ENCODE results near the gene PARP11. TPM values are rescaled to one million over a fixed set of nuclear protein-coding genes. Genes with fewer than 3 reads are reported as not detected.

PARP11 gene
- total RNA-seq (2022) (3.7 and 5.2 TPM in 2 replicates), Bru-seq, nascent RNA (percentile 57 among the genes with signal in this experiment), BruChase-seq, experiment 1, labeled RNA remaining after a 6-hour chase (percentile 45 among the genes with signal in this experiment), BruChase-seq, experiment 2, labeled RNA remaining after a 2-hour chase (percentile 44 among the genes with signal in this experiment)
- long read RNA-seq, full-length matches to known transcripts = 5 of 7 reads
- long read RNA-seq, partial matches to known transcripts = 1 of 7 reads
- long read RNA-seq, other reads (novel, unspliced or antisense) = 1 of 7 reads

GRCh38 chr12:3872800-3873636, at the start of gene PARP11:
PARP11 (minus strand) TSS chr12:3873399; CDS start chr12:3873229, 170 bp downstream.
- CTCF ChIA-PET = interaction anchor here (0.7 to 1.2 kb wide), 2 partner anchors 22 to 573 kb away, joined by 3 to 6 read pairs; no protein-coding TSS in a partner anchor

GRCh38 chr12:3922033-3922432, 48.8 kb upstream of the PARP11 start:
- CTCF ChIA-PET = no interaction called here
- no peaks in the 10 kb centered on the region for H3K36me3 Mint-ChIP-seq (ENCODE audit: insufficient read depth, unreplicated experiment)
- H3K4me3 Mint-ChIP-seq (ENCODE audit: low read depth, unreplicated experiment) = no peak overlapping the region
- intact Hi-C loops (cut with micrococcal nuclease; ENCODE audit: unreplicated experiment) = no loop called here
- no peak for TF ChIP-seq CTCF (IDR thresholded peaks at IDR 0.05; ENCODE audit: unreplicated experiment)
- DNase-seq = no peak
- H3K4me1 Mint-ChIP-seq (ENCODE audit: low read depth, unreplicated experiment) = no peaks in the 10 kb centered on the region
- no peak overlapping the region for H3K27ac Mint-ChIP-seq (ENCODE audit: unreplicated experiment)
- H3K9me3 Mint-ChIP-seq (ENCODE audit: low read depth, unreplicated experiment) = no peaks in the 10 kb centered on the region
- H3K27me3 Mint-ChIP-seq (ENCODE audit: unreplicated experiment) = peaks cover 1% of the 10 kb centered on the region
- no TSS peak for BruUV-seq (replicated peaks)

More at GRCh38 chr12:3872800-3873636, at the start of gene PARP11:
- no peaks in the 10 kb centered on the region for H3K9me3 Mint-ChIP-seq (ENCODE audit: low read depth, unreplicated experiment)
- no peak for TF ChIP-seq CTCF (IDR thresholded peaks at IDR 0.05; ENCODE audit: unreplicated experiment)
- intact Hi-C loops (cut with micrococcal nuclease; ENCODE audit: unreplicated experiment) = no loop called here
- peak; percentile 95 for DNase-seq
- H3K4me3 Mint-ChIP-seq (ENCODE audit: low read depth, unreplicated experiment) = peak within 1 kb of the TSS; percentile 84
- peaks cover 13% of the 10 kb centered on the region for H3K36me3 Mint-ChIP-seq (ENCODE audit: insufficient read depth, unreplicated experiment)
- H3K27me3 Mint-ChIP-seq (ENCODE audit: unreplicated experiment) = no peaks in the 10 kb centered on the region
- peak within 1 kb of the TSS; percentile 89 for H3K27ac Mint-ChIP-seq (ENCODE audit: unreplicated experiment)
- no TSS peak for BruUV-seq (replicated peaks)
- H3K4me1 Mint-ChIP-seq (ENCODE audit: low read depth, unreplicated experiment) = peaks cover 8% of the 10 kb centered on the region

GRCh38 chr12:3921526-3921925, 48.3 kb upstream of the PARP11 start:
- BruUV-seq (replicated peaks) = no TSS peak
- CTCF ChIA-PET = no interaction called here
- no peaks in the 10 kb centered on the region for H3K9me3 Mint-ChIP-seq (ENCODE audit: low read depth, unreplicated experiment)
- no peaks in the 10 kb centered on the region for H3K36me3 Mint-ChIP-seq (ENCODE audit: insufficient read depth, unreplicated experiment)
- DNase-seq = no peak
- intact Hi-C loops (cut with micrococcal nuclease; ENCODE audit: unreplicated experiment) = no loop called here
- no peak overlapping the region for H3K27ac Mint-ChIP-seq (ENCODE audit: unreplicated experiment)
- H3K27me3 Mint-ChIP-seq (ENCODE audit: unreplicated experiment) = peaks cover 7% of the 10 kb centered on the region
- no peak overlapping the region for H3K4me3 Mint-ChIP-seq (ENCODE audit: low read depth, unreplicated experiment)
- TF ChIP-seq CTCF (IDR thresholded peaks at IDR 0.05; ENCODE audit: unreplicated experiment) = no peak
- H3K4me1 Mint-ChIP-seq (ENCODE audit: low read depth, unreplicated experiment) = no peaks in the 10 kb centered on the region

- TF ChIP-seq CTCF (IDR thresholded peaks at IDR 0.05; ENCODE audit: unreplicated experiment) = no peak
- intact Hi-C loops (cut with micrococcal nuclease; ENCODE audit: unreplicated experiment) = no loop called here
- H3K4me1 Mint-ChIP-seq (ENCODE audit: low read depth, unreplicated experiment) = no peaks in the 10 kb centered on the region
- H3K27ac Mint-ChIP-seq (ENCODE audit: unreplicated experiment) = no peak overlapping the region
- H3K27me3 Mint-ChIP-seq (ENCODE audit: unreplicated experiment) = peaks cover 11% of the 10 kb centered on the region
- H3K9me3 Mint-ChIP-seq (ENCODE audit: low read depth, unreplicated experiment) = no peaks in the 10 kb centered on the region
- CTCF ChIA-PET = no interaction called here
- no peak for DNase-seq
- no peak overlapping the region for H3K4me3 Mint-ChIP-seq (ENCODE audit: low read depth, unreplicated experiment)
- no peaks in the 10 kb centered on the region for H3K36me3 Mint-ChIP-seq (ENCODE audit: insufficient read depth, unreplicated experiment)
- BruUV-seq (replicated peaks) = no TSS peak
Measured at GRCh38 chr12:3921151-3921471, 47.9 kb upstream of the PARP11 start.

Measured in Calu3 (cell line).